B cell (primary cell): ENCODE measurements around the gene KBTBD13. TPM values are rescaled to one million over a fixed set of nuclear protein-coding genes. Genes with fewer than 3 reads are reported as not detected.

Experiments
- ATAC-seq: fragments of 200-7000 bp; cut with Tn5 transposase; one replicate; pipeline ENCODE4 v1.10.0; 2021; ENCODE audit warnings: low read depth, mild to moderate bottlenecking, moderate number of reproducible peaks, moderate library complexity
- CTCF ChIA-PET: fragments of 350-600 bp; sonication (Branson Sonifier 250); formaldehyde crosslinking; loops from one replicate; lab custom pipeline; 2021; ENCODE audit warnings: antibody characterized with exemption, inconsistent platforms; lab: Charles Lee
- POLR2A ChIA-PET: fragments of 350-600 bp; sonication (Branson Sonifier 250); formaldehyde crosslinking; loops from one replicate; lab custom pipeline; 2021; ENCODE audit warnings: antibody characterized with exemption; lab: Charles Lee
- DNase-seq: peaks from one replicate; pipeline ENCODE4 v3.0.0; 2013
- H2AFZ ChIP-seq: 2 replicates; pipeline ENCODE4 v1.6.1; 2012; ENCODE audit warnings: mild to moderate bottlenecking, low read depth, low read length; ENCODE audit not compliant: insufficient read depth, poor library complexity, severe bottlenecking
- H3K27ac ChIP-seq, 2 donors: 1 replicate in 1 of 2; 2 replicates in 1 of 2; pipeline ENCODE4 v1.5.1; 2012 to 2013; ENCODE audit warnings: low read length in 2 of 2, mild to moderate bottlenecking in 2 of 2, moderate library complexity in 1 of 2
- H3K27me3 ChIP-seq, 4 experiments: fragments of 200-600 bp in 1 of 4; sonication (generic) in 1 of 4; replicated peaks in 1 of 4; 1 replicate in 2 of 4; 2 replicates in 2 of 4; pipeline versions ENCODE4 v1.6.1 to v1.7.0; 2013 to 2016; ENCODE audit warnings: low read length in 3 of 4, mild to moderate bottlenecking in 2 of 4, mixed read lengths in 1 of 4, moderate library complexity in 1 of 4; ENCODE audit not compliant: insufficient read depth in 4 of 4, control insufficient read depth in 3 of 4; ENCODE audit errors: control extremely low read depth in 1 of 4
- H3K36me3 ChIP-seq, 2 experiments: replicated peaks in 1 of 2; 1 replicate in 1 of 2; 2 replicates in 1 of 2; pipeline versions ENCODE4 v1.6.1 to v1.7.1; 2013; ENCODE audit warnings: low read length in 1 of 2; ENCODE audit not compliant: insufficient read depth in 2 of 2, control insufficient read depth in 1 of 2; ENCODE audit errors: control extremely low read depth in 1 of 2, extremely low read depth in 1 of 2
- H3K4me1 ChIP-seq, 2 donors: fragments of 200-600 bp in 1 of 2; sonication (generic) in 1 of 2; 1 replicate in 1 of 2; 2 replicates in 1 of 2; pipeline versions ENCODE4 v1.5.1 to v1.6.1; 2013 to 2017; ENCODE audit warnings: low read length in 2 of 2; ENCODE audit not compliant: control insufficient read depth in 2 of 2, insufficient read depth in 2 of 2
- H3K4me2 ChIP-seq: replicated peaks from 2 replicates; pipeline ENCODE3; 2012; ENCODE audit warnings: mild to moderate bottlenecking, low read depth, low read length; ENCODE audit not compliant: poor library complexity, severe bottlenecking
- H3K4me3 ChIP-seq, 5 experiments: fragments of 200-600 bp in 1 of 5; sonication (generic) in 1 of 5; 1 replicate in 3 of 5; 2 replicates in 2 of 5; pipeline versions ENCODE4 v1.5.1 to v1.7.0; 2011 to 2016; ENCODE audit warnings: low read length in 4 of 5, mild to moderate bottlenecking in 4 of 5, low read depth in 2 of 5, control low read depth in 1 of 5, moderate library complexity in 1 of 5; ENCODE audit not compliant: insufficient read depth in 1 of 5; ENCODE audit errors: control extremely low read depth in 1 of 5, extremely low read depth in 1 of 5
- H3K79me2 ChIP-seq: fragments of 200-600 bp; sonication (generic); one replicate; pipeline ENCODE4 v1.6.0; 2016; ENCODE audit warnings: low read length; ENCODE audit not compliant: control insufficient read depth, insufficient read depth
- H3K9ac ChIP-seq: fragments of 200-600 bp; sonication (generic); 2 replicates; pipeline ENCODE4 v1.6.1; 2017; ENCODE audit warnings: mild to moderate bottlenecking, low read length, moderate library complexity
- H3K9me3 ChIP-seq, 3 donors: one replicate each; pipeline versions ENCODE4 v1.6.1 to v1.7.1; 2013; ENCODE audit warnings: low read length in 2 of 3; ENCODE audit not compliant: control insufficient read depth in 2 of 3, insufficient read depth in 1 of 3; ENCODE audit errors: control extremely low read depth in 1 of 3
- H4K20me1 ChIP-seq: 2 replicates; pipeline ENCODE4 v1.6.0; 2012; ENCODE audit warnings: mild to moderate bottlenecking, low read length; ENCODE audit not compliant: insufficient read depth, control insufficient read depth, poor library complexity, severe bottlenecking
- H3K27ac Mint-ChIP-seq: one replicate; pipeline ENCODE4 v1.8.0; 2021; ENCODE audit warnings: mixed read lengths
- H3K27me3 Mint-ChIP-seq: one replicate; pipeline ENCODE4 v1.8.0; 2021; ENCODE audit warnings: mixed read lengths
- H3K4me1 Mint-ChIP-seq: one replicate; pipeline ENCODE4 v1.8.0; 2021; ENCODE audit warnings: mixed read lengths
- H3K4me3 Mint-ChIP-seq: one replicate; pipeline ENCODE4 v1.8.0; 2021; ENCODE audit warnings: mixed read lengths
- H3K9me3 Mint-ChIP-seq: one replicate; pipeline ENCODE4 v1.8.0; 2022; ENCODE audit warnings: mixed read lengths; ENCODE audit not compliant: insufficient read depth
- EZH2 ChIP-seq: IDR thresholded peaks from 2 replicates; pipeline ENCODE4 v1.6.1; 2012; ENCODE audit warnings: borderline replicate concordance, low read depth, mild to moderate bottlenecking, moderate library complexity, low read length; ENCODE audit not compliant: insufficient read depth, poor library complexity, severe bottlenecking
- WGBS: methylation state at CpG from one replicate; pipeline ENCODE4 v1.1.5; 2013; ENCODE audit warnings: missing lambda C conversion rate; ENCODE audit not compliant: insufficient coverage; 5-methylcytosine and 5-hydroxymethylcytosine counted together
- intact Hi-C: fragments of 100-400 bp; cut with micrococcal nuclease; formaldehyde crosslinking; loops from one replicate; pipeline ENCODE4 v1.10.0; 2022
- polyA plus RNA-seq: library from polyadenylated mRNA; depleted of rRNA; stranded (reverse); fragments of >200 nt; gene quantifications from 2 replicates; pipeline ENCODE4 v1.2.3, GENCODE V29; 2012
- small RNA-seq: library from RNA; depleted of rRNA; stranded (forward); fragments of <200 nt; gene quantifications from one replicate; pipeline ENCODE3, GENCODE V24; 2012; ENCODE audit warnings: low replicate concordance, low read depth; ENCODE audit not compliant: insufficient read length
- total RNA-seq, 2 donors: library from RNA; stranded (reverse); fragments of 120-200 nt in 1 of 2; gene quantifications; 1 replicate in 1 of 2; 2 replicates in 1 of 2; pipeline versions ENCODE4 v1.2.3 to v1.2.4, GENCODE V29; 2013 to 2022
- TF ChIP-seq, protein P1 (sequence below): fragments of 200-600 bp; IDR thresholded peaks from one replicate; pipeline ENCODE4 v1.8.0; 2022; ENCODE audit warnings: antibody characterized with exemption, mild to moderate bottlenecking

The KBTBD13 gene
- total and polyA plus RNA-seq, 2 donors (not counting 1 experiment from before 2014, with no cell fraction given): not detected

GRCh38 chr15:65115542-65115941 lies 39.0 kb downstream of the KBTBD13 start:
- WGBS: 100% methylated on average over 1 of the region's 5 CpGs
- no peaks in the 10 kb centered on the region for H3K27me3 ChIP-seq
- H3K4me2 ChIP-seq: no peak overlapping the region
- TF ChIP-seq, protein P1, sequence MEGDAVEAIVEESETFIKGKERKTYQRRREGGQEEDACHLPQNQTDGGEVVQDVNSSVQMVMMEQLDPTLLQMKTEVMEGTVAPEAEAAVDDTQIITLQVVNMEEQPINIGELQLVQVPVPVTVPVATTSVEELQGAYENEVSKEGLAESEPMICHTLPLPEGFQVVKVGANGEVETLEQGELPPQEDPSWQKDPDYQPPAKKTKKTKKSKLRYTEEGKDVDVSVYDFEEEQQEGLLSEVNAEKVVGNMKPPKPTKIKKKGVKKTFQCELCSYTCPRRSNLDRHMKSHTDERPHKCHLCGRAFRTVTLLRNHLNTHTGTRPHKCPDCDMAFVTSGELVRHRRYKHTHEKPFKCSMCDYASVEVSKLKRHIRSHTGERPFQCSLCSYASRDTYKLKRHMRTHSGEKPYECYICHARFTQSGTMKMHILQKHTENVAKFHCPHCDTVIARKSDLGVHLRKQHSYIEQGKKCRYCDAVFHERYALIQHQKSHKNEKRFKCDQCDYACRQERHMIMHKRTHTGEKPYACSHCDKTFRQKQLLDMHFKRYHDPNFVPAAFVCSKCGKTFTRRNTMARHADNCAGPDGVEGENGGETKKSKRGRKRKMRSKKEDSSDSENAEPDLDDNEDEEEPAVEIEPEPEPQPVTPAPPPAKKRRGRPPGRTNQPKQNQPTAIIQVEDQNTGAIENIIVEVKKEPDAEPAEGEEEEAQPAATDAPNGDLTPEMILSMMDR: no peak
- TF ChIP-seq EZH2: no peak
- Mint-ChIP-seq H3K9me3 (no peaks in the 10 kb centered on the region), H3K27ac (no peak overlapping the region), H3K27me3 (no peaks in the 10 kb centered on the region), H3K4me1 (no peaks in the 10 kb centered on the region), H3K4me3 (no peak overlapping the region)
- ChIA-PET CTCF (interaction anchor here (0.6 to 0.9 kb wide), 2 partner anchors 17 to 65 kb away, joined by 3 to 4 read pairs; no protein-coding TSS in a partner anchor), POLR2A (no interaction called here)
- ATAC-seq: no peak
- H3K9ac ChIP-seq: no peak overlapping the region
- H3K79me2 ChIP-seq: no peaks in the 10 kb centered on the region
- no peak for DNase-seq
- no peaks in the 10 kb centered on the region for H3K9me3 ChIP-seq
- H3K4me3 ChIP-seq: no peak overlapping the region
- no peaks in the 10 kb centered on the region for H3K4me1 ChIP-seq
- H3K36me3 ChIP-seq: peaks cover 14 to 48% of the 10 kb centered on the region in 2 experiments
- intact Hi-C loops: no loop called here
- no peak overlapping the region for H3K27ac ChIP-seq
- no peak overlapping the region for H2AFZ ChIP-seq
- H4K20me1 ChIP-seq: no peaks in the 10 kb centered on the region

Small RNA genes within 50 kb of the gene (small RNA-seq; reads per million reads assigned to genes)
- not detected for gene AC013553.1

Other genes starting within 250 kb of the KBTBD13 start
- 23.1 and 25.4 TPM in 2 replicates for gene PLEKHO2, start 234.8 kb upstream of the KBTBD13 start, total RNA-seq
- 8.5 and 13.7 TPM in 2 replicates for gene PLEKHO2, start 234.8 kb upstream of the KBTBD13 start, polyA plus RNA-seq
- 2.2 and 2.6 TPM in 2 replicates for gene ANKDD1A, start 164.8 kb upstream of the KBTBD13 start, total RNA-seq
- 1.0 and 2.7 TPM in 2 replicates for gene ANKDD1A, start 164.8 kb upstream of the KBTBD13 start, polyA plus RNA-seq
- 94.4 and 95.5 TPM in 2 replicates for gene SPG21, start 86.8 kb upstream of the KBTBD13 start, total RNA-seq
- 43.7 and 52.2 TPM in 2 replicates for gene SPG21, start 86.8 kb upstream of the KBTBD13 start, polyA plus RNA-seq
- gene MTFMT, start 47.1 kb upstream of the KBTBD13 start, total RNA-seq: 14.3 and 15.5 TPM in 2 replicates
- gene MTFMT, start 47.1 kb upstream of the KBTBD13 start, polyA plus RNA-seq: 7.9 and 10.0 TPM in 2 replicates
- gene SLC51B, start 31.4 kb upstream of the KBTBD13 start, total RNA-seq: not detected in 2 replicates
- not detected in 2 replicates for gene SLC51B, start 31.4 kb upstream of the KBTBD13 start, polyA plus RNA-seq
- not detected in 2 replicates for gene RASL12, start 8.8 kb upstream of the KBTBD13 start, total RNA-seq
- gene RASL12, start 8.8 kb upstream of the KBTBD13 start, polyA plus RNA-seq: not detected in 2 replicates
- gene UBAP1L, start 38.5 kb downstream of the KBTBD13 start, total RNA-seq: 18.4 and 19.9 TPM in 2 replicates
- 8.4 and 8.5 TPM in 2 replicates for gene UBAP1L, start 38.5 kb downstream of the KBTBD13 start, polyA plus RNA-seq
- gene PDCD7, start 57.1 kb downstream of the KBTBD13 start, total RNA-seq: 43.2 and 47.0 TPM in 2 replicates
- gene PDCD7, start 57.1 kb downstream of the KBTBD13 start, polyA plus RNA-seq: 14.4 and 34.6 TPM in 2 replicates
- 54.5 and 63.1 TPM in 2 replicates for gene CLPX, start 108.6 kb downstream of the KBTBD13 start, total RNA-seq
- gene CLPX, start 108.6 kb downstream of the KBTBD13 start, polyA plus RNA-seq: 16.6 and 30.9 TPM in 2 replicates
- 0.36 and 0.52 TPM in 2 replicates for gene CILP, start 134.7 kb downstream of the KBTBD13 start, total RNA-seq
- 0.63 and 0.94 TPM in 2 replicates for gene CILP, start 134.7 kb downstream of the KBTBD13 start, polyA plus RNA-seq
- gene PARP16, start 210.1 kb downstream of the KBTBD13 start, total RNA-seq: 18.2 and 21.6 TPM in 2 replicates
- gene PARP16, start 210.1 kb downstream of the KBTBD13 start, polyA plus RNA-seq: 13.9 and 19.1 TPM in 2 replicates
- not detected in 2 replicates for gene RNU5A-1, start 219.3 kb downstream of the KBTBD13 start, total RNA-seq
- not detected in 2 replicates for gene RNU5A-1, start 219.3 kb downstream of the KBTBD13 start, polyA plus RNA-seq
- 17.4 and 21.7 TPM in 2 replicates for gene RNU5B-1, start 227.9 kb downstream of the KBTBD13 start, total RNA-seq
- not detected in 2 replicates for gene RNU5B-1, start 227.9 kb downstream of the KBTBD13 start, polyA plus RNA-seq